HepG2 (cell line): Measurements from ENCODE around the gene DRC7. TPM values are rescaled to one million over a fixed set of nuclear protein-coding genes. Genes with fewer than 3 reads are reported as not detected.

Source experiments
- AHR ChIP-seq: IDR thresholded peaks from 2 replicates; pipeline ENCODE4 v1.6.1; 2018; ENCODE audit warnings: missing genetic modification reagents, missing compliant biosample characterization
- KDM1A ChIP-seq: IDR thresholded peaks from 2 replicates; pipeline ENCODE4 v1.6.1; 2016; ENCODE audit warnings: missing compliant biosample characterization
- RCOR2 ChIP-seq: IDR thresholded peaks from 2 replicates; pipeline ENCODE4 v1.6.1; 2016; ENCODE audit warnings: missing biosample characterization, missing genetic modification reagents
- RFXANK ChIP-seq: IDR thresholded peaks from 2 replicates; pipeline ENCODE4 v1.6.1; 2016
- SUZ12 ChIP-seq: fragments of 150-350 bp; IDR thresholded peaks from 2 replicates; pipeline ENCODE4 v1.6.1; 2014; ENCODE audit warnings: low read depth, low read length
- TOE1 ChIP-seq: sonication (generic); formaldehyde crosslinking; IDR thresholded peaks from 2 replicates; pipeline ENCODE4 v1.4.0; 2020; ENCODE audit warnings: mild to moderate bottlenecking, missing genetic modification reagents
- ZNF138 ChIP-seq: sonication (generic); formaldehyde crosslinking; IDR thresholded peaks from 2 replicates; pipeline ENCODE4 v1.5.0; 2020; ENCODE audit warnings: mild to moderate bottlenecking, low read depth, missing genetic modification reagents
- ZNF331 ChIP-seq: sonication (generic); formaldehyde crosslinking; IDR thresholded peaks from 2 replicates; pipeline ENCODE4 v1.4.0; 2020; ENCODE audit warnings: missing genetic modification reagents
- ZNF33A ChIP-seq: sonication (generic); formaldehyde crosslinking; IDR thresholded peaks from 2 replicates; pipeline ENCODE4 v1.5.1; 2020; ENCODE audit warnings: missing genetic modification reagents, mild to moderate bottlenecking, moderate library complexity, borderline replicate concordance
- ZNF432 ChIP-seq: sonication (generic); formaldehyde crosslinking; IDR thresholded peaks from 2 replicates; pipeline ENCODE4 v1.5.0; 2020; ENCODE audit warnings: missing genetic modification reagents, mild to moderate bottlenecking, borderline replicate concordance
- ZNF7 ChIP-seq: IDR thresholded peaks from 2 replicates; pipeline ENCODE4 v1.6.1; 2016; ENCODE audit warnings: missing biosample characterization, missing genetic modification reagents
- ZNF775 ChIP-seq: sonication (generic); formaldehyde crosslinking; IDR thresholded peaks from 2 replicates; pipeline ENCODE4 v1.4.0; 2020; ENCODE audit warnings: missing genetic modification reagents, mild to moderate bottlenecking, moderate library complexity, borderline replicate concordance
- ZSCAN12 ChIP-seq: sonication (generic); formaldehyde crosslinking; IDR thresholded peaks from 2 replicates; pipeline ENCODE4 v1.9.0; 2021; ENCODE audit warnings: mild to moderate bottlenecking, missing genetic modification reagents
- polyA plus RNA-seq, 8 experiments: library from polyadenylated mRNA; depleted of rRNA in 3 of 8; stranded (reverse) in 7 of 8; unstranded in 1 of 8; fragments of >200 nt; fragmentation: Illumina TruSeq in 4 of 8; extraction: Trizol in 4 of 8; gene quantifications; 2 replicates each; pipeline versions ENCODE4 v1.2.1 to v1.2.3, GENCODE V29; 2011 to 2016; ENCODE audit warnings: low read depth in 4 of 8, missing spikeins in 1 of 8, mixed read lengths in 1 of 8; ENCODE audit not compliant: insufficient read depth in 1 of 8
- total RNA-seq, 5 experiments: library from RNA; depleted of rRNA; stranded (reverse); fragments of >200 nt; fragmentation: Illumina TruSeq; extraction: Trizol; gene quantifications; 2 replicates each; pipeline ENCODE4 v1.2.3, GENCODE V29; 2016; ENCODE audit warnings: low read depth in 1 of 5
- TF ChIP-seq, protein P1 (sequence below): IDR thresholded peaks from 2 replicates; pipeline ENCODE4 v1.6.1; 2016; ENCODE audit warnings: mild to moderate bottlenecking, missing biosample characterization, missing genetic modification reagents
- TF ChIP-seq, protein P2 (sequence below): sonication (generic); formaldehyde crosslinking; IDR thresholded peaks from 2 replicates; pipeline ENCODE4 v1.5.0; 2020; ENCODE audit warnings: missing genetic modification reagents
- TF ChIP-seq, protein P3 (sequence below): sonication (generic); formaldehyde crosslinking; IDR thresholded peaks from 2 replicates; pipeline ENCODE4 v1.9.0; 2021; ENCODE audit warnings: missing genetic modification reagents, borderline replicate concordance
- TF ChIP-seq, protein P4 (sequence below): sonication (generic); formaldehyde crosslinking; IDR thresholded peaks from 2 replicates; pipeline ENCODE4 v1.9.0; 2022; ENCODE audit warnings: missing genetic modification reagents, mild to moderate bottlenecking, borderline replicate concordance
- TF ChIP-seq, protein P5 (sequence below): IDR thresholded peaks from 2 replicates; pipeline ENCODE4 v1.6.1; 2016; ENCODE audit warnings: low read depth
- TF ChIP-seq, protein P6 (sequence below): sonication (generic); formaldehyde crosslinking; conservative IDR thresholded peaks from 2 replicates; pipeline ENCODE4 v1.8.0; 2022; ENCODE audit warnings: missing genetic modification reagents
- TF ChIP-seq, protein P7 (sequence below): sonication (generic); formaldehyde crosslinking; IDR thresholded peaks from 2 replicates; pipeline ENCODE4 v1.5.1; 2020; ENCODE audit warnings: mild to moderate bottlenecking, missing genetic modification reagents, moderate library complexity

DRC7 gene
- total and polyA plus RNA-seq, 2 of the 13 experiments (the other 11 are each of a cell fraction or from before 2014, with no cell fraction given) = 2.7 to 3.4 TPM

DNA sequence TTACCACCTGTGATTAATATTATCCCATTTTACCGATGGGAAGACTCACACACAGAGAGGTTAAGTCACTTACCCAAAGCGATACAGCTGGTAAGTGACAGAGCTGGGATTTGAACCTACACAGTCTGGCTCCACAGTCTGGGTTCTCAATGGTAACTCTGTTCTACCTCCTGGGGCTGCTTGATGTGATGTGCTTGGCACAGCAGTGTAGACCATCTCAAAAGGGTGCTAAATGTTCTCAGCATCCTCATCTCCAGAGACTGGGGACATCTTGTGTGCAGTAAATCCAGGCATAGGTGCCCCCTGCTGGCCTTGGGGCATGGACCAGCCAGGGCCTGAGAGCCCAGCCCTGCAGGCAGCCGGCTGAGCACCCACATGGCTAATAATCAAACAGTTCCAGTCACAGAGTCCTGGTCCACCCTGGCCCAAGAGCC is 25.6 kb downstream of the DRC7 start (continued):
- TF ChIP-seq, protein P1, sequence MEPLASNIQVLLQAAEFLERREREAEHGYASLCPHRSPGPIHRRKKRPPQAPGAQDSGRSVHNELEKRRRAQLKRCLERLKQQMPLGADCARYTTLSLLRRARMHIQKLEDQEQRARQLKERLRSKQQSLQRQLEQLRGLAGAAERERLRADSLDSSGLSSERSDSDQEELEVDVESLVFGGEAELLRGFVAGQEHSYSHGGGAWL (CRISPR knock-in tag) = no peak
- TF ChIP-seq ZNF33A (CRISPR knock-in tag) = no peak
- TF ChIP-seq, protein P2, sequence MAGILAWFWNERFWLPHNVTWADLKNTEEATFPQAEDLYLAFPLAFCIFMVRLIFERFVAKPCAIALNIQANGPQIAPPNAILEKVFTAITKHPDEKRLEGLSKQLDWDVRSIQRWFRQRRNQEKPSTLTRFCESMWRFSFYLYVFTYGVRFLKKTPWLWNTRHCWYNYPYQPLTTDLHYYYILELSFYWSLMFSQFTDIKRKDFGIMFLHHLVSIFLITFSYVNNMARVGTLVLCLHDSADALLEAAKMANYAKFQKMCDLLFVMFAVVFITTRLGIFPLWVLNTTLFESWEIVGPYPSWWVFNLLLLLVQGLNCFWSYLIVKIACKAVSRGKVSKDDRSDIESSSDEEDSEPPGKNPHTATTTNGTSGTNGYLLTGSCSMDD (CRISPR knock-in tag) = no peak
- peak; percentile 62; the same call in 1 of the 2 replicates for TF ChIP-seq ZNF331 (CRISPR knock-in tag)
- TF ChIP-seq, protein P3, sequence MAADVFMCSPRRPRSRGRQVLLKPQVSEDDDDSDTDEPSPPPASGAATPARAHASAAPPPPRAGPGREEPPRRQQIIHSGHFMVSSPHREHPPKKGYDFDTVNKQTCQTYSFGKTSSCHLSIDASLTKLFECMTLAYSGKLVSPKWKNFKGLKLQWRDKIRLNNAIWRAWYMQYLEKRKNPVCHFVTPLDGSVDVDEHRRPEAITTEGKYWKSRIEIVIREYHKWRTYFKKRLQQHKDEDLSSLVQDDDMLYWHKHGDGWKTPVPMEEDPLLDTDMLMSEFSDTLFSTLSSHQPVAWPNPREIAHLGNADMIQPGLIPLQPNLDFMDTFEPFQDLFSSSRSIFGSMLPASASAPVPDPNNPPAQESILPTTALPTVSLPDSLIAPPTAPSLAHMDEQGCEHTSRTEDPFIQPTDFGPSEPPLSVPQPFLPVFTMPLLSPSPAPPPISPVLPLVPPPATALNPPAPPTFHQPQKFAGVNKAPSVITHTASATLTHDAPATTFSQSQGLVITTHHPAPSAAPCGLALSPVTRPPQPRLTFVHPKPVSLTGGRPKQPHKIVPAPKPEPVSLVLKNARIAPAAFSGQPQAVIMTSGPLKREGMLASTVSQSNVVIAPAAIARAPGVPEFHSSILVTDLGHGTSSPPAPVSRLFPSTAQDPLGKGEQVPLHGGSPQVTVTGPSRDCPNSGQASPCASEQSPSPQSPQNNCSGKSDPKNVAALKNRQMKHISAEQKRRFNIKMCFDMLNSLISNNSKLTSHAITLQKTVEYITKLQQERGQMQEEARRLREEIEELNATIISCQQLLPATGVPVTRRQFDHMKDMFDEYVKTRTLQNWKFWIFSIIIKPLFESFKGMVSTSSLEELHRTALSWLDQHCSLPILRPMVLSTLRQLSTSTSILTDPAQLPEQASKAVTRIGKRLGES (CRISPR knock-in tag) = no peak
- TF ChIP-seq RCOR2 (CRISPR knock-in tag) = 0 out of 2 replicates have a peak, but pooled peaks have one; percentile 44
- TF ChIP-seq, protein P4, sequence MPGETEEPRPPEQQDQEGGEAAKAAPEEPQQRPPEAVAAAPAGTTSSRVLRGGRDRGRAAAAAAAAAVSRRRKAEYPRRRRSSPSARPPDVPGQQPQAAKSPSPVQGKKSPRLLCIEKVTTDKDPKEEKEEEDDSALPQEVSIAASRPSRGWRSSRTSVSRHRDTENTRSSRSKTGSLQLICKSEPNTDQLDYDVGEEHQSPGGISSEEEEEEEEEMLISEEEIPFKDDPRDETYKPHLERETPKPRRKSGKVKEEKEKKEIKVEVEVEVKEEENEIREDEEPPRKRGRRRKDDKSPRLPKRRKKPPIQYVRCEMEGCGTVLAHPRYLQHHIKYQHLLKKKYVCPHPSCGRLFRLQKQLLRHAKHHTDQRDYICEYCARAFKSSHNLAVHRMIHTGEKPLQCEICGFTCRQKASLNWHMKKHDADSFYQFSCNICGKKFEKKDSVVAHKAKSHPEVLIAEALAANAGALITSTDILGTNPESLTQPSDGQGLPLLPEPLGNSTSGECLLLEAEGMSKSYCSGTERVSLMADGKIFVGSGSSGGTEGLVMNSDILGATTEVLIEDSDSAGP (CRISPR knock-in tag) = peak; percentile 70
- TF ChIP-seq TOE1 (CRISPR knock-in tag) = no peak
- TF ChIP-seq ZSCAN12 = no peak
- TF ChIP-seq ZNF7 (CRISPR knock-in tag) = no peak
- no peak for TF ChIP-seq ZNF138 (CRISPR knock-in tag)
- no peak for TF ChIP-seq RFXANK (CRISPR knock-in tag)
- TF ChIP-seq SUZ12 = no peak
- TF ChIP-seq, protein P5, sequence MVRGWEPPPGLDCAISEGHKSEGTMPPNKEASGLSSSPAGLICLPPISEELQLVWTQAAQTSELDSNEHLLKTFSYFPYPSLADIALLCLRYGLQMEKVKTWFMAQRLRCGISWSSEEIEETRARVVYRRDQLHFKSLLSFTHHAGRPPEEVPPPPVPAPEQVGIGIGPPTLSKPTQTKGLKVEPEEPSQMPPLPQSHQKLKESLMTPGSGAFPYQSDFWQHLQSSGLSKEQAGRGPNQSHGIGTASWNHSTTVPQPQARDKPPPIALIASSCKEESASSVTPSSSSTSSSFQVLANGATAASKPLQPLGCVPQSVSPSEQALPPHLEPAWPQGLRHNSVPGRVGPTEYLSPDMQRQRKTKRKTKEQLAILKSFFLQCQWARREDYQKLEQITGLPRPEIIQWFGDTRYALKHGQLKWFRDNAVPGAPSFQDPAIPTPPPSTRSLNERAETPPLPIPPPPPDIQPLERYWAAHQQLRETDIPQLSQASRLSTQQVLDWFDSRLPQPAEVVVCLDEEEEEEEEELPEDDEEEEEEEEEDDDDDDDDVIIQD = no peak
- TF ChIP-seq ZNF432 (CRISPR knock-in tag) = no peak
- TF ChIP-seq KDM1A (CRISPR knock-in tag) = no peak
- TF ChIP-seq, protein P6, sequence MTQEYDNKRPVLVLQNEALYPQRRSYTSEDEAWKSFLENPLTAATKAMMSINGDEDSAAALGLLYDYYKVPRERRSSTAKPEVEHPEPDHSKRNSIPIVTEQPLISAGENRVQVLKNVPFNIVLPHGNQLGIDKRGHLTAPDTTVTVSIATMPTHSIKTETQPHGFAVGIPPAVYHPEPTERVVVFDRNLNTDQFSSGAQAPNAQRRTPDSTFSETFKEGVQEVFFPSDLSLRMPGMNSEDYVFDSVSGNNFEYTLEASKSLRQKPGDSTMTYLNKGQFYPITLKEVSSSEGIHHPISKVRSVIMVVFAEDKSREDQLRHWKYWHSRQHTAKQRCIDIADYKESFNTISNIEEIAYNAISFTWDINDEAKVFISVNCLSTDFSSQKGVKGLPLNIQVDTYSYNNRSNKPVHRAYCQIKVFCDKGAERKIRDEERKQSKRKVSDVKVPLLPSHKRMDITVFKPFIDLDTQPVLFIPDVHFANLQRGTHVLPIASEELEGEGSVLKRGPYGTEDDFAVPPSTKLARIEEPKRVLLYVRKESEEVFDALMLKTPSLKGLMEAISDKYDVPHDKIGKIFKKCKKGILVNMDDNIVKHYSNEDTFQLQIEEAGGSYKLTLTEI (CRISPR knock-in tag) = no peak
- no peak for TF ChIP-seq ZNF775 (CRISPR knock-in tag)
- TF ChIP-seq AHR (CRISPR knock-in tag) = no peak
- TF ChIP-seq, protein P7, sequence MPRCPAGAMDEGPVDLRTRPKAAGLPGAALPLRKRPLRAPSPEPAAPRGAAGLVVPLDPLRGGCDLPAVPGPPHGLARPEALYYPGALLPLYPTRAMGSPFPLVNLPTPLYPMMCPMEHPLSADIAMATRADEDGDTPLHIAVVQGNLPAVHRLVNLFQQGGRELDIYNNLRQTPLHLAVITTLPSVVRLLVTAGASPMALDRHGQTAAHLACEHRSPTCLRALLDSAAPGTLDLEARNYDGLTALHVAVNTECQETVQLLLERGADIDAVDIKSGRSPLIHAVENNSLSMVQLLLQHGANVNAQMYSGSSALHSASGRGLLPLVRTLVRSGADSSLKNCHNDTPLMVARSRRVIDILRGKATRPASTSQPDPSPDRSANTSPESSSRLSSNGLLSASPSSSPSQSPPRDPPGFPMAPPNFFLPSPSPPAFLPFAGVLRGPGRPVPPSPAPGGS (CRISPR knock-in tag) = no peak
